DMS79 (cell line): ENCODE data around the gene DAPK1.

Experiments
- DNase-seq: peaks from one replicate; lab custom pipeline; 2025; lab: John Stamatoyannopoulos, UW

Gene DAPK1

GRCh38 chr9:87668222-87668621 lies 170.6 kb downstream of the DAPK1 start:
- no peak for DNase-seq

GRCh38 chr9:87668722-87669121 lies 171.1 kb downstream of the DAPK1 start:
- DNase-seq: no peak

GRCh38 chr9:87670572-87671264 lies 173.1 kb downstream of the DAPK1 start:
- no peak for DNase-seq

GRCh38 chr9:87671478-87671877 lies 173.8 kb downstream of the DAPK1 start:
- no peak for DNase-seq

- DNase-seq: no peak
These were observed 174.3 kb downstream of the DAPK1 start for GRCh38 chr9:87671925-87672324.

GRCh38 chr9:87672586-87672985 lies 174.9 kb downstream of the DAPK1 start:
- no peak for DNase-seq

GRCh38 chr9:87673446-87674120 lies 175.9 kb downstream of the DAPK1 start:
- DNase-seq: no peak

- DNase-seq: no peak
These were observed 177.1 kb downstream of the DAPK1 start for GRCh38 chr9:87674565-87675299.

- DNase-seq: no peak
These were observed 178.3 kb downstream of the DAPK1 start for GRCh38 chr9:87675906-87676515.

- DNase-seq: no peak
These were observed 179.5 kb downstream of the DAPK1 start for GRCh38 chr9:87676976-87677775.

- DNase-seq: no peak
These were observed 180.3 kb downstream of the DAPK1 start for GRCh38 chr9:87677776-87678587.

- DNase-seq: no peak
These were observed 181.1 kb downstream of the DAPK1 start for GRCh38 chr9:87678650-87679355.

- no peak for DNase-seq
These were observed 183.8 kb downstream of the DAPK1 start for GRCh38 chr9:87681271-87682061.

- no peak for DNase-seq
These were observed 184.4 kb downstream of the DAPK1 start for GRCh38 chr9:87682085-87682484.

- DNase-seq: no peak
These were observed 185.0 kb downstream of the DAPK1 start for GRCh38 chr9:87682618-87683017.

- no peak for DNase-seq
These were observed 186.3 kb downstream of the DAPK1 start for GRCh38 chr9:87683751-87684626.

- no peak for DNase-seq
These were observed 187.1 kb downstream of the DAPK1 start for GRCh38 chr9:87684627-87685219.

GRCh38 chr9:87685441-87685840 lies 187.8 kb downstream of the DAPK1 start:
- DNase-seq: no peak
